Trophoblast cell (in vitro differentiated cells and primary cell): Measurements from ENCODE around the gene LMAN2L.

Source experiments
- DNase-seq, 2 donors: peaks; one replicate each; pipeline ENCODE4 v3.0.0-alpha.2; 2016
- H2AFZ ChIP-seq: 2 replicates; pipeline ENCODE4 v1.6.1; 2013; ENCODE audit warnings: low read length, moderate library complexity, mild to moderate bottlenecking; ENCODE audit not compliant: insufficient read depth, poor library complexity
- H2AK5ac ChIP-seq: 2 replicates; pipeline ENCODE4 v1.6.1; 2013; ENCODE audit warnings: mild to moderate bottlenecking, low read length
- H2BK120ac ChIP-seq: 2 replicates; pipeline ENCODE4 v1.6.1; 2013; ENCODE audit warnings: low read length, mild to moderate bottlenecking, moderate library complexity; ENCODE audit not compliant: insufficient read depth, poor library complexity
- H2BK12ac ChIP-seq: 2 replicates; pipeline ENCODE4 v1.6.1; 2013; ENCODE audit warnings: mild to moderate bottlenecking, low read length, moderate library complexity
- H2BK5ac ChIP-seq: 2 replicates; pipeline ENCODE4 v1.6.1; 2013; ENCODE audit warnings: low read length, low read depth, moderate library complexity, mild to moderate bottlenecking; ENCODE audit not compliant: poor library complexity
- H3K14ac ChIP-seq: 2 replicates; pipeline ENCODE4 v1.6.1; 2013; ENCODE audit warnings: mild to moderate bottlenecking, low read length
- H3K18ac ChIP-seq: 2 replicates; pipeline ENCODE4 v1.6.1; 2013; ENCODE audit warnings: mild to moderate bottlenecking, low read length
- H3K23ac ChIP-seq: 2 replicates; pipeline ENCODE4 v1.6.1; 2013; ENCODE audit warnings: low read length
- H3K27ac ChIP-seq: 2 replicates; pipeline ENCODE4 v1.5.1; 2013; ENCODE audit warnings: low read depth, mild to moderate bottlenecking, inconsistent platforms, low read length, moderate library complexity
- H3K27me3 ChIP-seq: 2 replicates; pipeline ENCODE4 v1.6.1; 2013; ENCODE audit warnings: inconsistent platforms, mild to moderate bottlenecking, low read length, moderate library complexity; ENCODE audit not compliant: insufficient read depth
- H3K36me3 ChIP-seq, 2 experiments: 1 replicate in 1 of 2; 2 replicates in 1 of 2; pipeline ENCODE4 v1.6.1; 2013; ENCODE audit warnings: low read length in 2 of 2, mild to moderate bottlenecking in 2 of 2, moderate library complexity in 1 of 2; ENCODE audit not compliant: insufficient read depth in 2 of 2, control insufficient read depth in 1 of 2
- H3K4ac ChIP-seq: 2 replicates; pipeline ENCODE4 v1.6.1; 2013; ENCODE audit warnings: low read depth, mild to moderate bottlenecking, low read length, moderate library complexity
- H3K4me1 ChIP-seq, 2 experiments: 1 replicate in 1 of 2; 2 replicates in 1 of 2; pipeline ENCODE4 v1.6.1; 2013; ENCODE audit warnings: low read length in 2 of 2, mild to moderate bottlenecking in 2 of 2, moderate library complexity in 1 of 2; ENCODE audit not compliant: insufficient read depth in 2 of 2, control insufficient read depth in 1 of 2
- H3K4me2 ChIP-seq: 2 replicates; pipeline ENCODE4 v1.6.1; 2013; ENCODE audit warnings: inconsistent platforms, mild to moderate bottlenecking, low read length, moderate library complexity
- H3K4me3 ChIP-seq: 2 replicates; pipeline ENCODE4 v1.5.1; 2013; ENCODE audit warnings: mild to moderate bottlenecking, low read depth, low read length, inconsistent platforms
- H3K79me1 ChIP-seq: one replicate; pipeline ENCODE4 v1.6.1; 2013; ENCODE audit warnings: low read length
- H3K79me2 ChIP-seq: 2 replicates; pipeline ENCODE4 v1.6.1; 2013; ENCODE audit warnings: low read length, mild to moderate bottlenecking; ENCODE audit not compliant: control insufficient read depth, insufficient read depth, poor library complexity
- H3K9ac ChIP-seq: 2 replicates; pipeline ENCODE4 v1.6.1; 2013; ENCODE audit warnings: mild to moderate bottlenecking, low read length
- H3K9me3 ChIP-seq: 2 replicates; pipeline ENCODE4 v1.6.1; 2013; ENCODE audit warnings: low read depth, mild to moderate bottlenecking, control low read depth, inconsistent platforms, low read length; ENCODE audit not compliant: insufficient read depth
- H4K12ac ChIP-seq: 2 replicates; pipeline ENCODE4 v1.6.1; 2013; ENCODE audit warnings: low read depth, mild to moderate bottlenecking, low read length, moderate library complexity
- H4K8ac ChIP-seq: 2 replicates; pipeline ENCODE4 v1.6.1; 2013; ENCODE audit warnings: low read depth, mild to moderate bottlenecking, low read length, moderate library complexity
- H4K91ac ChIP-seq: one replicate; pipeline ENCODE4 v1.6.1; 2013; ENCODE audit warnings: low read depth, mild to moderate bottlenecking, low read length, moderate library complexity
- WGBS: extraction: QIAGEN DNeasy Blood & Tissue Kit; methylation state at CpG from one replicate; pipeline ENCODE4 v1.1.7; 2013; ENCODE audit warnings: missing lambda C conversion rate; ENCODE audit not compliant: insufficient read length, insufficient coverage; ENCODE audit errors: extremely low coverage; 5-methylcytosine and 5-hydroxymethylcytosine counted together

The LMAN2L gene

GRCh38 chr2:96694279-96694678, 45.6 kb downstream of the LMAN2L start:
- Histone ChIP-seq H4K12ac (no peak overlapping the region), H3K9ac (no peak overlapping the region), H2BK12ac (no peak overlapping the region), H2AK5ac (no peak overlapping the region), H3K4me1 (peaks cover 0 to 8% of the 10 kb centered on the region in 2 experiments), H3K4ac (no peak overlapping the region), H3K4me3 (no peak overlapping the region), H2AFZ (no peak overlapping the region), H3K9me3 (peaks cover 4% of the 10 kb centered on the region), H3K4me2 (no peak overlapping the region), H2BK120ac (no peak overlapping the region), H4K8ac (no peak overlapping the region), H3K18ac (no peak overlapping the region), H3K79me2 (no peaks in the 10 kb centered on the region), H4K91ac (no peak overlapping the region), H3K14ac (no peak overlapping the region), H3K27me3 (no peaks in the 10 kb centered on the region), H3K23ac (no peak overlapping the region), H2BK5ac (no peak overlapping the region), H3K27ac (no peak overlapping the region), H3K36me3 (no peaks in the 10 kb centered on the region), H3K79me1 (peaks cover 9% of the 10 kb centered on the region)
- no peak for DNase-seq
- WGBS = no CpG with 5 or more reads among the region's 8 CpGs

- H3K4ac ChIP-seq = no peak overlapping the region
- H4K91ac ChIP-seq = no peak overlapping the region
- no peak overlapping the region for H3K18ac ChIP-seq
- H2BK5ac ChIP-seq = no peak overlapping the region
- no peak overlapping the region for H2AFZ ChIP-seq
- WGBS = no CpG with 5 or more reads among the region's 14 CpGs
- no peak overlapping the region for H3K4me3 ChIP-seq
- no peaks in the 10 kb centered on the region for H3K36me3 ChIP-seq
- no peak overlapping the region for H3K9ac ChIP-seq
- no peaks in the 10 kb centered on the region for H3K79me2 ChIP-seq
- no peak overlapping the region for H2BK120ac ChIP-seq
- H3K27ac ChIP-seq = no peak overlapping the region
- H4K8ac ChIP-seq = no peak overlapping the region
- H2BK12ac ChIP-seq = no peak overlapping the region
- H3K23ac ChIP-seq = no peak overlapping the region
- no peak overlapping the region for H3K14ac ChIP-seq
- peaks cover 4% of the 10 kb centered on the region for H3K9me3 ChIP-seq
- no peak overlapping the region for H4K12ac ChIP-seq
- DNase-seq = no peak
- H3K4me1 ChIP-seq = peaks cover 0 to 8% of the 10 kb centered on the region in 2 experiments
- no peak overlapping the region for H2AK5ac ChIP-seq
- H3K79me1 ChIP-seq = peaks cover 9% of the 10 kb centered on the region
- no peak overlapping the region for H3K4me2 ChIP-seq
- H3K27me3 ChIP-seq = no peaks in the 10 kb centered on the region
Observed at GRCh38 chr2:96693286-96694200, 46.3 kb downstream of the LMAN2L start.

- Histone ChIP-seq H3K4me1 (peaks cover 0 to 8% of the 10 kb centered on the region in 2 experiments), H3K79me2 (no peaks in the 10 kb centered on the region), H3K79me1 (peaks cover 9% of the 10 kb centered on the region), H4K12ac (no peak overlapping the region), H3K18ac (no peak overlapping the region), H3K36me3 (no peaks in the 10 kb centered on the region), H3K4me3 (no peak overlapping the region), H3K27ac (no peak overlapping the region), H3K9ac (no peak overlapping the region), H2BK12ac (no peak overlapping the region), H3K14ac (no peak overlapping the region), H3K27me3 (no peaks in the 10 kb centered on the region), H3K23ac (no peak overlapping the region), H4K91ac (no peak overlapping the region), H3K4me2 (no peak overlapping the region), H3K9me3 (peaks cover 4% of the 10 kb centered on the region), H2AK5ac (no peak overlapping the region), H3K4ac (no peak overlapping the region), H2BK5ac (no peak overlapping the region), H2BK120ac (no peak overlapping the region), H2AFZ (no peak overlapping the region), H4K8ac (no peak overlapping the region)
- no peak for DNase-seq
- no CpG with 5 or more reads among the region's 14 CpGs for WGBS
Observed at GRCh38 chr2:96692094-96692971, 47.5 kb downstream of the LMAN2L start.

- Histone ChIP-seq H3K4me2 (no peak overlapping the region), H3K9ac (no peak overlapping the region), H4K91ac (peak overlapping the region; percentile 55), H3K79me1 (peaks cover 9% of the 10 kb centered on the region), H2AK5ac (peak overlapping the region; percentile 53), H2AFZ (no peak overlapping the region), H3K27ac (no peak overlapping the region), H4K8ac (peak overlapping the region; percentile 39), H3K14ac (peak overlapping the region; percentile 37), H4K12ac (no peak overlapping the region), H3K23ac (no peak overlapping the region), H3K4me3 (no peak overlapping the region), H3K27me3 (no peaks in the 10 kb centered on the region), H2BK5ac (no peak overlapping the region), H2BK120ac (peak overlapping the region; percentile 3), H3K4me1 (peaks cover 0 to 8% of the 10 kb centered on the region in 2 experiments), H3K36me3 (no peaks in the 10 kb centered on the region), H3K79me2 (no peaks in the 10 kb centered on the region), H3K18ac (no peak overlapping the region), H3K4ac (no peak overlapping the region), H2BK12ac (no peak overlapping the region), H3K9me3 (peaks cover 4% of the 10 kb centered on the region)
- WGBS = no CpG with 5 or more reads among the region's 30 CpGs
- no peak for DNase-seq
Observed at GRCh38 chr2:96691022-96691612, 48.7 kb downstream of the LMAN2L start.
